ENCODE results near the gene PAF1.

DNA sequence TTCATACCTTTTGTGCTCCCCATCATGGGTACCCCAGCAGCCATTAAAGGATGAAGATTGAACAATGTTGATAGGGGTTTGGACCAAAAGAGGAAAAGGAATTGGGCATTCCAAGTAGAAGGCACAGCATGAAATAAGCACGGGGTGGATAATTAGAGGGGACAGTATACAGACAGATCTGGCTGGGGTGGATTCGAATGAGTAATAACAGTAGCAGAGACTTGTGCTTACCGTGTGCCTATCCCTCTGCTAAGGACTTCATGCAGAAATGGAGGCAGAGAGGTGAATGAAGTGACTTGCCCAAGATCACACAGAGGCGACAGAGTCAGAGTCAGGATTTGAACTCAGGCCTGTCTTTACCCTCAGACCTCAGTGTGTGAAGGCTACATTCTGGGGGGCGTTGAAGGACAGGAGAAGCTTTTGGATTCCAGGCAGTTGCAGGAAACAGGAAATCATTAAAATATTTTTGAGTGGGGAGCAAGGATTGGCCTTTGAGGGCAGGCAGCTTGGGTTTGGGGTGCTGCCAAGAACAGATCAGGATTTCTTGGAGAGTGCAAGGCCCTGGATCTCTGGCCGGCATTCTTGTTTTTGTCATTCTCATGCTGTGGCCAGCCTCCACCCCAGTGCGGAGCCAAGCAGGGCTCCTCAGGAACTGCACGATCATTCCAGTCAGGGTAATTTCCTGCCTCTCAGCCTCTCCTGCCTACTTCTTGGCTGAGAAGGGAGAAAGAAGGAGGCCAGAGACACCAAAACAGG, 18.7 kb downstream of the PAF1 start:
- TF ChIP-seq, protein P1, sequence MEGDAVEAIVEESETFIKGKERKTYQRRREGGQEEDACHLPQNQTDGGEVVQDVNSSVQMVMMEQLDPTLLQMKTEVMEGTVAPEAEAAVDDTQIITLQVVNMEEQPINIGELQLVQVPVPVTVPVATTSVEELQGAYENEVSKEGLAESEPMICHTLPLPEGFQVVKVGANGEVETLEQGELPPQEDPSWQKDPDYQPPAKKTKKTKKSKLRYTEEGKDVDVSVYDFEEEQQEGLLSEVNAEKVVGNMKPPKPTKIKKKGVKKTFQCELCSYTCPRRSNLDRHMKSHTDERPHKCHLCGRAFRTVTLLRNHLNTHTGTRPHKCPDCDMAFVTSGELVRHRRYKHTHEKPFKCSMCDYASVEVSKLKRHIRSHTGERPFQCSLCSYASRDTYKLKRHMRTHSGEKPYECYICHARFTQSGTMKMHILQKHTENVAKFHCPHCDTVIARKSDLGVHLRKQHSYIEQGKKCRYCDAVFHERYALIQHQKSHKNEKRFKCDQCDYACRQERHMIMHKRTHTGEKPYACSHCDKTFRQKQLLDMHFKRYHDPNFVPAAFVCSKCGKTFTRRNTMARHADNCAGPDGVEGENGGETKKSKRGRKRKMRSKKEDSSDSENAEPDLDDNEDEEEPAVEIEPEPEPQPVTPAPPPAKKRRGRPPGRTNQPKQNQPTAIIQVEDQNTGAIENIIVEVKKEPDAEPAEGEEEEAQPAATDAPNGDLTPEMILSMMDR (IDR thresholded peaks at IDR 0.05; ENCODE audit: low read length): no peak
- no peak for TF ChIP-seq EZH2 (optimal IDR thresholded peaks at IDR 0.05; ENCODE audit: low read depth, low read length)

Data from MM.1S (cell line).